Hepatocyte (in vitro differentiated cells): ENCODE data around the gene LDLRAD3. TPM values are rescaled to one million over a fixed set of nuclear protein-coding genes. Genes with fewer than 3 reads are reported as not detected.

Source experiments
- DNase-seq: peaks from one replicate; pipeline ENCODE4 v3.0.0-alpha.2; 2016; ENCODE audit warnings: low spot score
- H2AFZ ChIP-seq: fragments of 200-600 bp; sonication (generic); 2 replicates; pipeline ENCODE4 v1.6.0; 2016; ENCODE audit warnings: antibody characterized with exemption, mild to moderate bottlenecking
- H3K27ac ChIP-seq: fragments of 200-600 bp; sonication (generic); 2 replicates; pipeline ENCODE4 v1.5.1; 2016; ENCODE audit warnings: mild to moderate bottlenecking
- H3K27me3 ChIP-seq: fragments of 200-600 bp; sonication (generic); 2 replicates; pipeline ENCODE4 v1.6.1; 2016
- H3K36me3 ChIP-seq: fragments of 200-600 bp; sonication (generic); replicated peaks from 2 replicates; pipeline ENCODE4 v1.5.1; 2016; ENCODE audit warnings: low read depth; ENCODE audit not compliant: insufficient read depth
- H3K4me1 ChIP-seq: fragments of 200-600 bp; sonication (generic); 2 replicates; pipeline ENCODE4 v1.5.1; 2016; ENCODE audit warnings: mild to moderate bottlenecking, moderate library complexity; ENCODE audit not compliant: insufficient read depth
- H3K4me2 ChIP-seq: fragments of 200-600 bp; sonication (generic); 2 replicates; pipeline ENCODE4 v1.6.0; 2016
- H3K4me3 ChIP-seq: fragments of 200-600 bp; sonication (generic); 2 replicates; pipeline ENCODE4 v1.5.1; 2016; ENCODE audit warnings: mild to moderate bottlenecking
- H3K79me2 ChIP-seq: fragments of 200-600 bp; sonication (generic); 2 replicates; pipeline ENCODE4 v1.6.0; 2017; ENCODE audit warnings: mild to moderate bottlenecking
- H3K9me2 ChIP-seq: fragments of 200-600 bp; sonication (generic); replicated peaks from 2 replicates; pipeline ENCODE4 v1.6.0; 2017; ENCODE audit warnings: mild to moderate bottlenecking; ENCODE audit not compliant: insufficient read depth
- H3K9me3 ChIP-seq: fragments of 200-600 bp; sonication (generic); 2 replicates; pipeline ENCODE4 v1.5.1; 2016; ENCODE audit warnings: low read depth, mild to moderate bottlenecking
- H4K20me1 ChIP-seq: fragments of 200-600 bp; sonication (generic); 2 replicates; pipeline ENCODE4 v1.6.0; 2016; ENCODE audit warnings: mild to moderate bottlenecking; ENCODE audit not compliant: insufficient read depth, poor library complexity, severe bottlenecking
- EZH2 ChIP-seq: fragments of 200-600 bp; sonication (generic); IDR thresholded peaks from 2 replicates; pipeline ENCODE4 v1.6.1; 2016; ENCODE audit warnings: antibody characterized with exemption, mild to moderate bottlenecking, borderline replicate concordance
- EZH2phosphoT487 ChIP-seq: fragments of 200-600 bp; sonication (generic); IDR thresholded peaks from one replicate; pipeline ENCODE4 v1.6.1; 2018; ENCODE audit warnings: antibody characterized with exemption, mild to moderate bottlenecking, low read depth, moderate library complexity; ENCODE audit not compliant: unreplicated experiment, severe bottlenecking
- WGBS: methylation state at CpG from one replicate; pipeline ENCODE4 v1.1.6; 2016; ENCODE audit warnings: low lambda C conversion rate; ENCODE audit errors: missing lambda C conversion rate; 5-methylcytosine and 5-hydroxymethylcytosine counted together
- polyA plus RNA-seq: library from polyadenylated mRNA; unstranded; fragments of >200 nt; fragmentation: Nextera tagmentation; extraction: Ambion mirVana; gene quantifications from 2 replicates; pipeline ENCODE4 v1.2.1, GENCODE V29; 2016
- total RNA-seq: library from RNA; depleted of rRNA; stranded (reverse); fragments of >200 nt; gene quantifications from 2 replicates; pipeline ENCODE4 v1.2.3, GENCODE V29; 2014
- TF ChIP-seq, protein P1 (sequence below): fragments of 200-600 bp; sonication (generic); IDR thresholded peaks from 2 replicates; pipeline ENCODE4 v1.5.1; 2016; ENCODE audit warnings: antibody characterized with exemption, mild to moderate bottlenecking; ENCODE audit not compliant: poor library complexity

Gene LDLRAD3
- total and polyA plus RNA-seq, 2 experiments from 2014 or later: 12.2 TPM

DNA sequence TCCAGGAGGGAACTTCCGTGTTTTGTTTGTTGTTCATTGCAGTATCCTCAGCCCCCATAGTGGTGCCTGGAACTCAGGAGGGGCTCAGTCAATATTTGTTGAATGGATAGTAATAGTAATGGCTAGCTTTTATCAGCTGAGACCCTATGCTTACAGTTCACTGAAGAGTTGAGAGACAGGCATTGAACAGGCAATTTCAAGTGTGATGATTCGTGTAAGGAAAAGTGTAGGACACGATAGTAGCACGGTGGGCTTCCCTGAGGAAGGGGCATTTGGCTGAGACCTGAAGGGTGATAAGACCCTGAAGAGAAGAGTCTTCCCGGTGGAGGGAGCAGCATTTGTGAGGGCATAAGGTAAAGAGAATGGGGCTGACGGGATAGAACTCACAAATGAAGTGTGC lies 186.1 kb downstream of the LDLRAD3 start:
- H3K9me3 ChIP-seq: no peaks in the 10 kb centered on the region
- TF ChIP-seq, protein P1, sequence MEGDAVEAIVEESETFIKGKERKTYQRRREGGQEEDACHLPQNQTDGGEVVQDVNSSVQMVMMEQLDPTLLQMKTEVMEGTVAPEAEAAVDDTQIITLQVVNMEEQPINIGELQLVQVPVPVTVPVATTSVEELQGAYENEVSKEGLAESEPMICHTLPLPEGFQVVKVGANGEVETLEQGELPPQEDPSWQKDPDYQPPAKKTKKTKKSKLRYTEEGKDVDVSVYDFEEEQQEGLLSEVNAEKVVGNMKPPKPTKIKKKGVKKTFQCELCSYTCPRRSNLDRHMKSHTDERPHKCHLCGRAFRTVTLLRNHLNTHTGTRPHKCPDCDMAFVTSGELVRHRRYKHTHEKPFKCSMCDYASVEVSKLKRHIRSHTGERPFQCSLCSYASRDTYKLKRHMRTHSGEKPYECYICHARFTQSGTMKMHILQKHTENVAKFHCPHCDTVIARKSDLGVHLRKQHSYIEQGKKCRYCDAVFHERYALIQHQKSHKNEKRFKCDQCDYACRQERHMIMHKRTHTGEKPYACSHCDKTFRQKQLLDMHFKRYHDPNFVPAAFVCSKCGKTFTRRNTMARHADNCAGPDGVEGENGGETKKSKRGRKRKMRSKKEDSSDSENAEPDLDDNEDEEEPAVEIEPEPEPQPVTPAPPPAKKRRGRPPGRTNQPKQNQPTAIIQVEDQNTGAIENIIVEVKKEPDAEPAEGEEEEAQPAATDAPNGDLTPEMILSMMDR: no peak
- TF ChIP-seq EZH2phosphoT487 (no peak), EZH2 (no peak)
- H3K4me3 ChIP-seq: no peak overlapping the region
- H3K27me3 ChIP-seq: no peaks in the 10 kb centered on the region
- H3K27ac ChIP-seq: no peak overlapping the region
- no peaks in the 10 kb centered on the region for H3K36me3 ChIP-seq
- no peaks in the 10 kb centered on the region for H3K9me2 ChIP-seq
- no peaks in the 10 kb centered on the region for H3K4me1 ChIP-seq
- no peaks in the 10 kb centered on the region for H3K79me2 ChIP-seq
- H2AFZ ChIP-seq: no peak overlapping the region
- 83% methylated on average over 6 of the region's 6 CpGs for WGBS
- H4K20me1 ChIP-seq: no peaks in the 10 kb centered on the region
- no peak for DNase-seq
- no peak overlapping the region for H3K4me2 ChIP-seq

DNA sequence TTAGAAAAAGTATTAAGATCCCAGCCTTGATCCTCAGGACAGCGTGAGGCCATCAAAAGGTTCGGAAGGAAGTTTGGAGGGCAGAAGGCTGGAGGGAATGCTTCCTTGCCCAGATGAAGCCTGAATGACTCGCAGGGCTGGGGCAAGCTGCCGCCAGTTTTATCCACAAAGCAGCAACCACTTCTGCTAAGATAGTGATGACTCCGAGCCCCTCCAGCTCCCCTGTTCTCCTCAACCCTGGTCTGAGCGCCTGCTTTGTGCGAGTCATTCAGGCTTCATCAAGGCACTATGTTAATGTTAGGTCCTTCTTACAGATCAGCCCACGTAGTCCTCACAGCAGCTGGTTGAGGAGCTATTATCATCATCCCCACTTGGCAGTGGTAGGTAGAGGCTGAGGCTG lies 186.5 kb downstream of the LDLRAD3 start:
- H3K27ac ChIP-seq: no peak overlapping the region
- H3K4me3 ChIP-seq: no peak overlapping the region
- H3K36me3 ChIP-seq: no peaks in the 10 kb centered on the region
- H3K4me1 ChIP-seq: no peaks in the 10 kb centered on the region
- 87% methylated on average over 8 of the region's 8 CpGs for WGBS
- H3K79me2 ChIP-seq: no peaks in the 10 kb centered on the region
- no peaks in the 10 kb centered on the region for H3K27me3 ChIP-seq
- H4K20me1 ChIP-seq: no peaks in the 10 kb centered on the region
- H3K9me2 ChIP-seq: no peaks in the 10 kb centered on the region
- TF ChIP-seq, protein P1: no peak
- no peak for TF ChIP-seq EZH2phosphoT487
- TF ChIP-seq EZH2: no peak
- H3K4me2 ChIP-seq: no peak overlapping the region
- DNase-seq: no peak
- H2AFZ ChIP-seq: no peak overlapping the region
- H3K9me3 ChIP-seq: no peaks in the 10 kb centered on the region

- no peaks in the 10 kb centered on the region for H3K4me1 ChIP-seq
- no peaks in the 10 kb centered on the region for H3K36me3 ChIP-seq
- no peaks in the 10 kb centered on the region for H3K27me3 ChIP-seq
- no peak overlapping the region for H3K27ac ChIP-seq
- no peak overlapping the region for H3K4me2 ChIP-seq
- DNase-seq: peak; percentile 68
- no peak overlapping the region for H3K4me3 ChIP-seq
- H4K20me1 ChIP-seq: no peaks in the 10 kb centered on the region
- 68% methylated on average over 8 of the region's 8 CpGs for WGBS
- no peak overlapping the region for H2AFZ ChIP-seq
- no peaks in the 10 kb centered on the region for H3K9me2 ChIP-seq
- H3K9me3 ChIP-seq: no peaks in the 10 kb centered on the region
- H3K79me2 ChIP-seq: no peaks in the 10 kb centered on the region
- TF ChIP-seq, protein P1: peak; percentile 84
- TF ChIP-seq EZH2: no peak
Observed at GRCh38 chr11:36131721-36132397, 188.0 kb downstream of the LDLRAD3 start.

DNA sequence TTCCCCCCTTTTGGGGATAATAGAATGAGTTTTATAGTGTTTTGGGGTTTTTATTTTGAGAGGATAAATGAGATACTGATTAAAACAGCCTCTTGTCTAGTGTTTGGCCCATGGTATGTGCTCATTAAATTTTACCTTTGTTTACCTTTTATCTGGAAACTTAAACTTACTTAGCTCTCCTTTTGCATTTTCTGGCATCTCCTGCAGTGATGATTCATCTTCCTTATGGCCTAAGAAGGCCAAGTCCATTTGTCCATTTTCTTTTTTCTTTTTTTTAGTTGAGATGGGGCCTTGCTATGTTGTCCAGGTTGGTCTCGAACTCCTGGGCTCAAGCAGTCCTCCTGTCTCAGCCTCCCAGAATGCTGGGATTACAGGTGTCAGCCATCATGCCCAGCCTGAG lies 189.1 kb downstream of the LDLRAD3 start:
- no peaks in the 10 kb centered on the region for H4K20me1 ChIP-seq
- H3K27me3 ChIP-seq: no peaks in the 10 kb centered on the region
- H3K4me3 ChIP-seq: no peak overlapping the region
- H3K9me3 ChIP-seq: no peaks in the 10 kb centered on the region
- H2AFZ ChIP-seq: no peak overlapping the region
- TF ChIP-seq, protein P1: no peak
- 100% methylated on average over 1 of the region's 1 CpG for WGBS
- no peak overlapping the region for H3K4me2 ChIP-seq
- no peaks in the 10 kb centered on the region for H3K9me2 ChIP-seq
- H3K79me2 ChIP-seq: no peaks in the 10 kb centered on the region
- H3K27ac ChIP-seq: no peak overlapping the region
- H3K36me3 ChIP-seq: no peaks in the 10 kb centered on the region
- no peak for DNase-seq
- no peaks in the 10 kb centered on the region for H3K4me1 ChIP-seq
